HG03095 (cell line): ENCODE results near the gene DNASE1L1.

Experiments used
- ATAC-seq: cut with Tn5 transposase; IDR thresholded peaks from one replicate; pipeline ENCODE4 v1.9.1; 2021; ENCODE audit warnings: moderate library complexity; ENCODE audit not compliant: unreplicated experiment

Gene DNASE1L1, protein sequence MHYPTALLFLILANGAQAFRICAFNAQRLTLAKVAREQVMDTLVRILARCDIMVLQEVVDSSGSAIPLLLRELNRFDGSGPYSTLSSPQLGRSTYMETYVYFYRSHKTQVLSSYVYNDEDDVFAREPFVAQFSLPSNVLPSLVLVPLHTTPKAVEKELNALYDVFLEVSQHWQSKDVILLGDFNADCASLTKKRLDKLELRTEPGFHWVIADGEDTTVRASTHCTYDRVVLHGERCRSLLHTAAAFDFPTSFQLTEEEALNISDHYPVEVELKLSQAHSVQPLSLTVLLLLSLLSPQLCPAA

DNA sequence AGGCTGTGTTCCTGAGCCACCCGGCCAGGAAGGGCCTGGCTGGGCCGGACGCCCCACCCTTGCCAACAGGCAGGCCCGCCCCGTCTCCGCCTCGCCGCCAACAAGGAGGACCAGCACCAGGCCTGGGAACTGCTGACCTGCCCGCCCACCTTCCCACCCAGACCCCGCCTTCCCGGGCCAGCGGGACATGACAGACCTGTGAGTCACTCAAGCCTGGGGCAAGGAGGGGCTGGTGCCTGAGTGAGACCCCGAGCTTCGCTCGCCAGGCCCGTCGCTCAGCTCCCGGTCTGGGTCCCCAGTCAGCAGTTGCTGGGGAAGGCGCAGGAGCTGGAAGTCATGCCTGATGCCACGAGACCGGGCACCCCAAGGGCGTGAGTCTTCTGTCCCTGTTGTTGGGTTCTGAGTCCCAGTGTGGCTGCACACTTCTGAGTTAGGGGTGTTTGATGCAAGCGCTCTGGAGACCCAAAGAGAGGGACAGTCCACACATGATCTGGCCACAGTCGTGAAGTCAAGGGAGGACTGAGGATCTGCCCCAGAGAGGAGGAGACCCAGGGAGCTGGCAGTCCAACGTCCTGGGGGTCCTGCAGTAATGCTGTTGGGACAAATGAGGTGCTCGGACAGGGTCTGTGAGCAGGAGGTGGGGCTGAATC, at the start of gene DNASE1L1:
Gene DNASE1L1, minus strand, starts transcription at position 33 of the 650 bp plus-strand sequence. CDS start 3,686 bp downstream, outside the sequence.
- ATAC-seq, result peak; percentile 48

DNA sequence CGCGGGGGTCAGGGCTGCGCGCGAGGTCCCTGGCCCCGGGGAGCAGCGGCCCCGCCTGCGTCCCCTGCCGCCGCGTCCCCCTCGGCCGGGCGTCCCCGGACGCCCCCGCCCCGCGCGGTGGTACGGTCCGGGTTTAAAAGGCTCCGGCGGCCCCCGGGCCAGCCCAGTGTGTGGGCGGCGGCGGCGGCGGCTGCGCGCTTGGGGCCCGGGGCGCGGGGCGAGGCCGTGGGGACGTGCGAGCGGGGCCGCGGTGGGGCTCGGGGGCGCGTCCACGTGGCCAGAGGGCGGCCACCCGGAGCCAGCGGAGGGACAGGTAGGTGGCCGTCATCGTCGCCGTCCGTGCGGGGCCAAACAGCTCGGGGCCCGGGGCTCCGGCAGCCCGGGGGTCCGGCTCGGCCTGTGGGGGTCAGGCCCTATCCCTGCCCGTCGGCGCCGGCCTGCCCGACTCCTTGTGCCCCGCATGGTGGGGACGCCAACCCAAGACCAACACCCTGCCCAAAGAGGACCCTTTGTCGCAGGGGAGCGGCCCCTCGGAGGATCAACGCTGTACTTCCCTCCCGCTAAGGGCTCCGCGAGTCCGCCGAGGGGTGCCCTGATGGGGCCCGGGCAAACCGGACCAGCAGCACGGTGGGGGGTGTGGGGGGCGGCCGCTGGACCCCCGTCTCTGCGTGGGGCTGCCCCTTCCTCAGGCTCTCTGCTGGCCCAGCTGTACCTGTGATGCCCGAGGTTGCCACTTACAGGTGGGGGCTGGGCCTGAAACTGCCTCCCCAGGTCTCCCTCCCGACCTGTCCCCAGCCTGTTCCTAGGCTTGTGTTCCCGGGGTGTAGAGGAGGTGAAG, 49.3 kb upstream of the DNASE1L1 start, which contains the start of gene PLXNA3:
Gene PLXNA3, plus strand, starts transcription at position 166 of the 838 bp plus-strand sequence. CDS start 1,903 bp downstream, outside the sequence.
- no peak for ATAC-seq

DNA sequence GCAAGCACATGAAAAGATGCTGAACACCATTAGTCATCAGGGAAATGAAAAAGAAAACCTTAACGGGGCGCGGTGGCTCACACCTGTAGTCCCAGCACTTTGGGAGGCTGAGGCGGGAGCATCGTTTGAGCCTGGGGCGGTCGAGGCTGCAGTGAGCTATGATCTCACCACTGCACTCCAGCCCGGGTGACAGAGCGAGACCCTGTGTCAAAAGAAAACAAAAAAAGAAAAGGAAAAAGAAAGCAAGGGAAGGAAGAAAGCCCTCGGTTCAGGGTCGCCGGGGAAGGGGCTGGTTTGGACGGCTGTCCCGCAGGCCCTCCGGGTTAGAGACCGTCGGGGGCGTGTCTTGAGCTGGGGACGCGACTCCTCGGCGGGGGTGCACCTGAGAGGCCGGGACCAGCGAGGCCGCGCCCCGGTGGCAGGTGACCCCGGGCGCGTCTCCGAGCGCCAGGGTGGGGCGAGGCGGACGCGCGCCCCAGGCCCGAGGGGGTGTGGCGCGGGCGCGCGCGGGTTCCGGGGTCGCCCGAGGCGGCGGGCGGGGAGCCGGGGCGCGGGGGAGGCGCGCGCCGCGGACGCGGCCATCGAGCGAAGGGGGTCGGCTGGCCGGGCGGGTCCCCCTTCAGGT, 48.5 kb upstream of the DNASE1L1 start:
- ATAC-seq, result no peak

DNA sequence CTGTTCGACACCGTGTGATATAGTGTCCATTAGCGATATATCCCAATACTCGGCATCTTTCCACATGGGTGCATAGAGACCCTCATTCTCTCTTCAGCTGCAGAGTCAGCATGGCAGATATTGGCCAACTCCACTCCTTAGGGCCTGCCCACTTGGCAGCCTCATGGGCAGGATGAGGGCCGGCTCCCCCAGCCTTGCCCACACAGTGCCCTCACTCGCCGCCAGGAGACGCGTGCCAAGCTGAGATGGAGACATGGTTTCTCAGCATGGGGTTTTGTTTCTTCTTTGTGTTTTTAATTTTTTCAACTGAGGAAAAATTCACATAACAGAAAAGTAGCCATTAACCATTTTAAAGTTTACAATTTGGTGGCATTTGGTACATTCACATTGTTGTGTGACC, 43.8 kb upstream of the DNASE1L1 start:
- ATAC-seq, result no peak

DNA sequence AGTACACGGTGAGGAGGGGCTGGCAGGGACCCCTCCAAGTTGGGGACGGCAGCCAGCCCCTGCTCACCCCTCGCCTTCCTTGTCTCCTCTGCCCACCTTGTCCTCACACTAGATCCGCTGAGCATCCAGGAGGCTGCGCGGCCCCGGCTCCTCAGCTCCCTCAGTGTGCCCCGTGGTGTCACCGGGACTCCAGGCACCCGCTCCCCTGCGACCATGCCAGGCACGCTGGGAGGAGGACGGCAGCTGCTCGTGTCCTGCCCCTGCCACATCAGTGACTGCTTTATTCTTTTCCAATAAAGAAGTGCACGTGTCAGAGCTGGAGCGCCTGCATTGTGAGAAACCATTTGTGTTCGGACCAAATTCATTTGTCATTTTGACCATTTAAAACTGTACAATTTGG, 41.3 kb upstream of the DNASE1L1 start:
- ATAC-seq, result no peak

DNA sequence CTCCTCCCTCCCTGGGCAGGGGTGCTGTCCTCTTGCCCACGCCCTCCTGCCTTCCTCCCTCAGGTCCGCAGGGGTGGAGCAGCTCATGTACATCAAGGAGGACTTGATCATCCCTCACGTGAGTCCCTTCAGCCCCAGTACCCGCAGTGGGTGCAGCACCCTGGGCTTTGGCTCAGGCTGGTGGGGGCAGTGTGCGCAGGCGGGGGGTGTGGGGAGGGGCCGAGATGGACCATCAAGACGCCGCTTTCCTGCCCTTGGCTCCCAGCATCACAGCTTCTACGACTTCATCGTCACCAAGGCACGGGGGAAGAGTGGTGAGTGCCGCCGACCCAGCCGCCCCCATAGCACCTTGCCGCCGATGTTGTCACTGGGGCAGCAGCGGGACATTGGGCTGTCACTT, 40.6 kb upstream of the DNASE1L1 start:
- no peak for ATAC-seq

DNA sequence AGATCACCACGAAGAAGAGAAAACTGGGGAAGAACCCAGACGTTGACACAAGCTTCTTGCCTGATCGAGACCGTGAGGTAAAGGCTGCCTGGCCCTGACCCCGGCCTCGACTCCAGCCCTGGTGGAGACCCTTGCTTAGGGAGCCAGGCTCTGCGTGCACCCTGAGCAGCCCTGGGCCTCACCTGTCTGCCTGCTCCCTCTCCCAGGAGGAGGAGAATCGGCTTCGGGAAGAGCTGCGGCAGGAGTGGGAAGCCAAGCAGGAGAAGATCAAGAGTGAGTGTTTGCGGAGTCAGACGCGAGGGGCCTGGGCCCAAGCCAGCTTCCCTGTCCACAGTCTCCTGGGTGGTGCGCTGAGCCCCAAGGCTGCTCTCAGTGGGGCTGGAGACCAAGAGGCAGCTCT, 39.4 kb upstream of the DNASE1L1 start:
- ATAC-seq, result no peak

DNA sequence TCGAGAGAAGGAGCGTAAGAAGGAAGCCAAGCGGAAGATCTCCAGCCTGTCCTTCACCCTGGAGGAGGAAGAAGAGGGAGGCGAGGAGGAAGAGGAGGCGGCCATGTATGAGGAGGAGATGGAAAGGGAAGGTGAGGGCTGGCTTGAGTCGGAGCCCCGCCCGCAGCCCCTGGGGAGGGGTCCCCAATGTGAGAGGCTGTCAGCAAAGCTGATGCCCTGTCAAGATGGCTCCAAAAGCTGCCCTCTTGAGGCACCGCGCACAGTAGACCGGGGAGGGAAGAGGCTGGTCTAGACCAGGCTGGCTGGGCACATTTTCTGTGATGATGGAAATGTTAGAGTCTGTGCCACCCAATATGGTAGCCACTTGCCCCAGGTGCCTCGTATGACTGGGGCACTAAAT, 37.4 kb upstream of the DNASE1L1 start:
- no peak for ATAC-seq

DNA sequence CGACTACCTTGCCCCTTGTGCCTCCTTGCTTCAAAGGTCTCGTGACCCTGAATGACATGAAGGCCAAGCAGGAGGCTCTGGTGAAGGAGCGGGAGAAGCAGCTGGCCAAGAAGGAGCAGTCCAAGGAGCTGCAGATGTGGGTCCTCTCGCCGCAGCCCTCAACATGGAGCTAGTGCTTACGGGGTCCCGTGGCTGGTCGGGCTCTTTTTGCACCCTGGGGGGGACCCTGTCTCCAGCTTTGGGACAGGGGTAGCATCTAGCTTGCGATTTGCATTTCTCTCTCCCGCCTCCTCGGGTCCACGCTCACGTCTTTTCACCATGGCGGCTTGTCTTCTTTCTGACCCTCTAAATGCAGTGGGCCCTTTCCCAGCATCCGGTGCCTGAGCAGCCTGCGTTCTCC, 36.7 kb upstream of the DNASE1L1 start:
- ATAC-seq, result no peak

DNA sequence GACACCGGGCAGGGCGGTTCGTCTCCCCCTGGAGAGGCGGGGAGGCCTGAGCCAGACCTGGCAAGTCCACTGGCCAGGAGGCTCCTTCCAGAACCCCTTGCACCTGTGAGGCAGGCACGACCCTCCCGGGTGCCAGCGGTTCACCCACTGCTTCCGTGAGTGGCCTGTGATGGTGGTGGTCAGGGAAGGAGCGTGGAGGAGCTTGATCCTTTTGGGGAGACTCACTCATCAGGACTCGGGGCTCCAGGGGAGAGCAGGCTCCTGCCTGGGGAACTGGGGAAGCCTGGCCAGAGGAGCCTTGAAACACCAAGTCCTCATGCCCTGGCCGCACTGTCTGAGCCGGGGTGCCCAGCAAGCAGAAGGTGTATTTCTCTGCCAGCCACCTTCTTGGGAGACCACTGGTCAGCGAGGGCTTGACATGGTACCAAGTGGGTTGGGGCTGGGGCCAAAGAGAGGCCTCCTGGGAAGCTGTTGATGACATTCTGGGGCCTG, 35.7 kb upstream of the DNASE1L1 start:
- no peak for ATAC-seq

DNA sequence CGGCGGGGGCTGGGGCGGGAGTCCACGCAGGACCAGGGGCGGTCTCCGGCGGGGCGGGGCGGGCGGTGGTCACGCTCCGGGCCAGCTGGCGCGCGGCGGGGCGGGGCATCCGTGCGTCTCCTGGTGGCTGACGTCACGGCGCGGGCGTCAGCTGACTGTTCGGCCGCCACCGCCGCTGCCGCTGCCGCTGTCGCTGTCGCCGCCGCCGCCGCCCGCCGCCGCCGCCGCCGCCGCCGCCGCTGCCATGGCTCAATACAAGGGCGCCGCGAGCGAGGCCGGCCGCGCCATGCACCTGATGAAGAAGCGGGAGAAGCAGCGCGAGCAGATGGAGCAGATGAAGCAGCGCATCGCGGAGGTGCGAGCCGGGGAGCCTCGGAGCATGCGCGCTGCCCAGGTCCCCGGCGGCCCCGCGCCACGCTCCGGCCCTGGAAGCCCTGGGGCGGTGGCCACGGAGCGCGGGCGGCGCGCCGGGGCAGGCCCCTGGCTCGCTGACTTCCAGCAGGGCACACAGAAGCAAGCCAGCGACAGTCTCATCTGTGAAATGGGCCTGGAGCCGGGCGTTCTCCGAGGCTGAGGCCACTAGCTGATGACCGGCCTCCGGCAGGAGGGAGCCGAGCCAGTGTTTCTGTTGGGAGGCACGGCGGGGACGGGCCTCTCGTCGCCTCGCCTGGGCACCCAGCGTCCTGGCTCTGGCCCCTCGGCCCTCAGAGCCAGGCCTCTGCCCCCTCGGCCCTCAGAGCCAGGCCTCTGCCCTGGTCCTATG, 35.1 kb upstream of the DNASE1L1 start, which contains the start of gene FAM50A:
Gene FAM50A, plus strand, starts transcription at position 150 of the 763 bp plus-strand sequence. Its CDS starts 95 bp downstream, at position 245.
- peak; percentile 49 for ATAC-seq

DNA sequence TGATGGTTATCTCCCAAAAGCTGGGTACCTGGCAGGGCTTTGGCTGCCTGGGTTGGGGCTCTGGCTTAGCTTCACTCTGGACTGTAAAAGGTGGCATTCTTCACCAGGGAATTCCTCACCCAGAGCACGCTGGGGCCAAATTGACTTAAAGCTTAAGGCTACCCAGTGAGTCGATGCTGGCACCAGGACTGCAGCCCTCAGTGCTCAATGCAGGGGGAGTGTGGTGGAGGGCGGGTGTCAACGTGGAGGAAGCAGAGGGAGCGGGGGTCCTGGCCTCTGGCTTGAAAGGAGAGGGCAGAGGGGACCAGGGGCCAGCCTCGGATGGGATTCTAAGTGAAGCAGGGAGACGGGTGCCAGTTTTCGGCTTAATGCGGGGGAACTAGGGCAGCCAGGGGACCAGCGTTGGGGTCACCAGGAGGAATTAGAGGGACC, 34.4 kb upstream of the DNASE1L1 start:
- ATAC-seq, result no peak

DNA sequence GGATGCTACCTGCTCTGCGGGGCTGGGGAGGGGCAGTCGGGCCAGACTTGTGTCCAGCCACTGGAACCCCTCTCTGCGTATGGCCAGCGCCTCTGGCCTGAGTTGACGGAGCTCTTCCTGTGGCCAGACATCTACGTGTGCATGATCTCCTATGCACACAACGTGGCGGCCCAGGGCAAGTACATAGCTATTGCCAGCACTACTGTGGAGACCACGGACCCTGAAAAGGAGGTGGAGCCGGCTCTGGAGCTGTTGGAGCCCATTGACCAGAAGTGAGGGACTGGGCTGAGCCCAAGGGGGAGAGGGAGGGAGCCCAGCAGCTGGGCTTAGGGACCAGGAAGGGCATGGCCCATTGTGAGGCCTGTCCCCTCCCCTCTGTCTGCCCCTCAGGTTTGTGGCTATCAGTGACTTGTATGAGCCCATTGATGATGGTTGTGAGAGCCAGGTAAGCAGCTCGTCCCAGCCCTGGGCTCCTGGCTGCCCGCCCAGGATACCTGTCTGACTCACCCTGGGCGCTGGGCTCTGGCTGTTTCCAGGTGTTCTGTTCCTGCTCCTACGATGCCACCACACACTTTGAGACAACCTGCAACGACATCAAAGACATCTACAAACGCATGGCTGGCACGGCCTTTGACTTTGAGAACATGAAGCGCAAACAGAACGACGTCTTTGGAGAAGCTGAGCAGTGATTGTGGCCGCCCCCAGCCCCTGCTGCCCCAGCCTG, 33.1 kb upstream of the DNASE1L1 start:
- no peak for ATAC-seq

DNA sequence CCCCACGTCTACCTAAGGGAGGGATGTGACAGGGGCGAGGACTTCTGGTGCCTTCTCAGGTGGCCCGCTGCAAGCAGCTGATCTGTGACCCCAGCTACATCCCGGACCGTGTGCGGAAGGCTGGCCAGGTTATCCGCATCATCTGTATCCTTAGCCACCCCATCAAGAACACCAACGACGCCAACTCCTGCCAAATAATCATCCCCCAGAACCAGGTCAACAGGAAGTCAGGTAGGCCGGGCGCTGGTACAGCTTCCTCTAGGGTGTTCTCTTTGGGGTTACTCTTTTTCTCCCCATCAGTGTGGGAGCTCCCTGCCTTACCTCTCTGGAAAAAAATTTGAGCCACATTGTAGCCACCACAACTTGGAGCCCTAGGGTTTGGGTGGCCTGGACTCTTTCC, 32.5 kb upstream of the DNASE1L1 start:
- no peak for ATAC-seq

DNA sequence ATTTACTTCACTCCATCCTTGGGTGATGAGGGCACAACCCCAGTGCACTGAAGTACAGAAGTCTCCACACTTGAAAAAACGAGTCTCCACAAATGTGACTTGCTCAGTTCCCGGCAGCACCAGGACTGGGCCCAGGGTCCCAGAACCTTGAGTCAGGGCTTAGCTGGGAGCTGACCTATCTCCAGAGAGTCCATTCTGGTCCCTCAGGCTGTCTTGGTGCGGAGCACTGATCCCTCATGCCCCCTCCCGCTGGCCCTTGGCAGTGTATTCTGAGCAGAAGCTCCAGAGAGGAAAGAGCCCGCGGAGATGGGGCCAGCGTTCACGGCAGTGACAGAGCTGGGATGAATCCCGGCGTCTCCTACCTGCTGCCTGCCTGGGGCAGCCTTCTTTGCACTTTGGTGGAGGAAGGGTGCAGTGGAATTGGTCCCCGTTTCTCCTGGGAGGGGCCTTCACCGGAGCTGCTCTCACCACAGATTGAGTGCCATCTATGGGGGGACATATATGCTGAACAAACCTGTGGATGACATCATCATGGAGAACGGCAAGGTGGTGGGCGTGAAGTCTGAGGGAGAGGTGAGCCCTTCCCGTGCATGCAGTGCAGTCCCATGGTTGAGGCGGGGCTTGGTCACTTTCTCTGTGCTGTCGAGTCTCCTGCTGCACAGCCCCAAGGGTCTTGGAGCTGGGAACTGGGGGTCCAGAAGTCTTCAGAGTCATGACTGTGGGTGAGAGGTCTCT, 31.7 kb upstream of the DNASE1L1 start:
- ATAC-seq, result no peak

DNA sequence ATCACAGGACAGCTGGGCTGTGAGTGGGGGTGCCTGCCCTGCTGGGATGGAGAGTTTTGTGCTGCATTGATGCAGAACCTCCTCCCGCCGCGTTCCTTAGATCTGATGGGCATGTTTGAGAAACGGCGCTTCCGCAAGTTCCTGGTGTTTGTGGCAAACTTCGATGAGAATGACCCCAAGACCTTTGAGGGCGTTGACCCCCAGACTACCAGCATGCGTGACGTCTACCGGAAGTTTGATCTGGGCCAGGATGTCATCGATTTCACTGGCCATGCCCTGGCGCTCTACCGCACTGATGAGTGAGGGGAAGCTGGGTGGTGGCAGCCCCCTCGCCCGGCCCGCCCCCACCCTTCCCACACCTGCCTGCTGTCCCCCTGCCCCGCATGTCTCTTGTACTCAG, 30.8 kb upstream of the DNASE1L1 start:
- ATAC-seq, result no peak

DNA sequence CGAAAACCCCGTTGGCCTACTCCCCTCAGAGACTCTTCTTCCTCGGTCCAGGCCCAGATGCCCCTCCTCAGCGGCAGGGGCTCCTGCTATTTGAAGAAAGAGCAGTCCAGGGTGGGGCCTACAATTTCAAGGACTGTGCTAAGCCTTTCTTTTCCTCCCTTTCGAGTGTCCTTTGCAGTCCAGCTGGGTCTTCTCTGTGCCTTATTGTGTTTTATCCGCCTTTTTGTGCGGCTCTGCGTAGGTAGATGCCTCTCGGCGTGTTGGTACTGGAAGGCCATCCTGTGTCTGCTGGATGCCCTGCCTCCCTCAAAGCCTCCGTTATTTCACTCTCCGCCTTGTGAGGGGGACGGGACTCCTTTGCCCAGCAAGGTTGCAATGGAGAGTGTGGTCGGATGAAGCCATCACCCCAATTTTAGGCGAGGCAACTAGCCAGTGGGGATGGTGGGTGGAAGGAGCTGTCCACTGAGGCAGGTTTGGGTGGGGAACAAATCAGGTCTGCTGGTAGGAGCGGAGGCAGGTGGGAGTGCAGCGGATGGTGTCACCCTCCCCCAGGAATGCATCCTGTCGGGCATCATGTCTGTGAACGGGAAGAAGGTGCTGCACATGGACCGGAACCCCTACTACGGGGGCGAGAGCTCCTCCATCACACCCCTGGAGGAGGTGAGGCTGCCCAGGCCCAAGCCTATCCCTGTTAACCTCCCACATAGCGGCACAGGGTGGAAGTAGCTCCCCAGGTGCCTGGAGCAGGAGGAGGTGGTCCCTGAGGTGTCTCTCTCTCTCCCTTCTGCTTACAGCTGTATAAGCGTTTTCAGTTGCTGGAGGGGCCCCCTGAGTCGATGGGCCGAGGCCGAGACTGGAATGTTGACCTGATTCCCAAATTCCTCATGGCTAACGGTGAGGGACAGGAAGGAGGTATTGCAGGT, 29.2 kb upstream of the DNASE1L1 start:
- no peak for ATAC-seq
